Mesenchymal stem cell (in vitro differentiated cells and primary cell): ENCODE measurements around the gene TECPR1.
"Not testable (repeated sequence)": the region's sequence is repeated elsewhere in the genome, so short reads cannot be mapped to it uniquely, and the experiment has no call there.

Experiments
- DNase-seq: peaks from one replicate; pipeline ENCODE4 v3.0.0-alpha.2; 2013
- H2AFZ ChIP-seq: one replicate; pipeline ENCODE4 v1.6.1; 2013; ENCODE audit warnings: low read depth, mild to moderate bottlenecking, control low read depth, inconsistent platforms, low read length, moderate library complexity
- H2AK5ac ChIP-seq: 2 replicates; pipeline ENCODE4 v1.6.1; 2013; ENCODE audit warnings: low read length, moderate library complexity, mild to moderate bottlenecking, inconsistent platforms; ENCODE audit not compliant: severe bottlenecking
- H2BK120ac ChIP-seq: one replicate; pipeline ENCODE4 v1.6.1; 2013; ENCODE audit warnings: low read depth, mild to moderate bottlenecking, inconsistent platforms, low read length, moderate library complexity
- H2BK12ac ChIP-seq, 2 experiments: one replicate each; pipeline ENCODE4 v1.6.1; 2013; ENCODE audit warnings: inconsistent platforms in 2 of 2, low read length in 2 of 2, mild to moderate bottlenecking in 2 of 2, moderate library complexity in 2 of 2, control low read depth in 1 of 2
- H2BK15ac ChIP-seq: one replicate; pipeline ENCODE4 v1.6.1; 2013; ENCODE audit warnings: mild to moderate bottlenecking, low read depth, inconsistent platforms; ENCODE audit not compliant: poor library complexity, severe bottlenecking
- H2BK5ac ChIP-seq: 2 replicates; pipeline ENCODE4 v1.6.1; 2013; ENCODE audit warnings: low read depth, mild to moderate bottlenecking, low read length, control low read depth, inconsistent platforms; ENCODE audit not compliant: poor library complexity, severe bottlenecking
- H3K14ac ChIP-seq, 2 experiments: one replicate each; pipeline ENCODE4 v1.6.1; 2013; ENCODE audit warnings: inconsistent platforms in 2 of 2, low read length in 2 of 2, control low read depth in 1 of 2, mild to moderate bottlenecking in 1 of 2, moderate library complexity in 1 of 2
- H3K18ac ChIP-seq, 2 experiments: one replicate each; pipeline ENCODE4 v1.6.1; 2013; ENCODE audit warnings: inconsistent platforms in 2 of 2, low read length in 2 of 2, control low read depth in 1 of 2, low read depth in 1 of 2, mild to moderate bottlenecking in 1 of 2
- H3K23ac ChIP-seq, 2 experiments: one replicate each; pipeline ENCODE4 v1.6.1; 2013; ENCODE audit warnings: inconsistent platforms in 2 of 2, low read length in 2 of 2, mild to moderate bottlenecking in 2 of 2, moderate library complexity in 2 of 2, control low read depth in 1 of 2
- H3K27ac ChIP-seq: 2 replicates; pipeline ENCODE4 v1.5.1; 2013; ENCODE audit warnings: mild to moderate bottlenecking, moderate library complexity, low read length, control low read depth, inconsistent platforms; ENCODE audit not compliant: poor library complexity, severe bottlenecking
- H3K27me3 ChIP-seq, 2 experiments: 2 replicates each; pipeline versions ENCODE4 v1.6.1 to v1.7.0; 2013; ENCODE audit warnings: low read length in 2 of 2, mild to moderate bottlenecking in 2 of 2, moderate library complexity in 2 of 2, control low read depth in 1 of 2, inconsistent platforms in 1 of 2; ENCODE audit not compliant: control insufficient read depth in 1 of 2, insufficient read depth in 1 of 2
- H3K36me3 ChIP-seq, 2 experiments: 2 replicates each; pipeline versions ENCODE4 v1.6.1 to v1.7.0; 2013; ENCODE audit warnings: low read length in 2 of 2, control low read depth in 1 of 2, inconsistent platforms in 1 of 2, low read depth in 1 of 2, mild to moderate bottlenecking in 1 of 2; ENCODE audit not compliant: insufficient read depth in 2 of 2, control insufficient read depth in 1 of 2
- H3K4ac ChIP-seq, 2 experiments: one replicate each; pipeline ENCODE4 v1.6.1; 2013; ENCODE audit warnings: inconsistent platforms in 2 of 2, low read length in 2 of 2, mild to moderate bottlenecking in 2 of 2, moderate library complexity in 2 of 2, control low read depth in 1 of 2, low read depth in 1 of 2
- H3K4me1 ChIP-seq: 2 replicates; pipeline ENCODE4 v1.6.1; 2013; ENCODE audit warnings: low read depth, low read length, control low read depth; ENCODE audit not compliant: control insufficient read depth, insufficient read depth
- H3K4me2 ChIP-seq: 2 replicates; pipeline ENCODE4 v1.6.1; 2013; ENCODE audit warnings: low read length, mild to moderate bottlenecking, inconsistent platforms; ENCODE audit not compliant: poor library complexity, severe bottlenecking
- H3K4me3 ChIP-seq, 2 experiments: 2 replicates each; pipeline versions ENCODE4 v1.5.1 to v1.7.0; 2013; ENCODE audit warnings: low read length in 2 of 2, mild to moderate bottlenecking in 2 of 2, control low read depth in 1 of 2, low read depth in 1 of 2; ENCODE audit not compliant: insufficient read depth in 1 of 2
- H3K79me1 ChIP-seq: replicated peaks from 2 replicates; pipeline ENCODE4 v1.6.1; 2013; ENCODE audit warnings: mild to moderate bottlenecking, control low read depth, low read length, inconsistent platforms; ENCODE audit not compliant: poor library complexity, severe bottlenecking
- H3K9ac ChIP-seq: 2 replicates; pipeline ENCODE4 v1.7.0; 2013; ENCODE audit warnings: mild to moderate bottlenecking, low read length, moderate library complexity
- H3K9me3 ChIP-seq: 2 replicates; pipeline ENCODE4 v1.7.0; 2013; ENCODE audit warnings: mild to moderate bottlenecking, low read length; ENCODE audit not compliant: control insufficient read depth
- H4K8ac ChIP-seq: one replicate; pipeline ENCODE4 v1.6.1; 2013; ENCODE audit warnings: inconsistent platforms, mild to moderate bottlenecking, low read length, moderate library complexity
- H4K91ac ChIP-seq: one replicate; pipeline ENCODE4 v1.6.1; 2013; ENCODE audit warnings: mild to moderate bottlenecking, low read length, inconsistent platforms
- WGBS: methylation state at CpG from one replicate; pipeline ENCODE4 v1.1.7; 2013; ENCODE audit warnings: mixed read lengths; 5-methylcytosine and 5-hydroxymethylcytosine counted together

The TECPR1 gene

GRCh38 chr7:98223351-98223897 lies 28.6 kb downstream of the TECPR1 start:
- Histone ChIP-seq H4K8ac (no peak overlapping the region), H3K23ac (no peak overlapping the region), H4K91ac (no peak overlapping the region), H3K36me3 (peaks cover 19 to 49% of the 10 kb centered on the region in 2 experiments), H3K18ac (no peak overlapping the region), H2BK120ac (no peak overlapping the region), H3K4me3 (no peak overlapping the region), H2BK5ac (no peak overlapping the region), H2AFZ (no peak overlapping the region), H3K4ac (no peak overlapping the region), H3K4me2 (no peak overlapping the region), H3K27me3 (no peaks in the 10 kb centered on the region), H3K14ac (no peak overlapping the region), H2BK15ac (no peak overlapping the region), H3K9ac (no peak overlapping the region), H3K79me1 (no peaks in the 10 kb centered on the region), H3K27ac (no peak overlapping the region), H3K9me3 (no peaks in the 10 kb centered on the region), H3K4me1 (no peaks in the 10 kb centered on the region), H2AK5ac (no peak overlapping the region), H2BK12ac (no peak overlapping the region)
- 89% methylated on average over 14 of the region's 15 CpGs for WGBS
- DNase-seq, result no peak

- H2BK12ac ChIP-seq, result no peak overlapping the region
- no peak overlapping the region for H4K8ac ChIP-seq
- H3K79me1 ChIP-seq, result peaks cover 5% of the 10 kb centered on the region
- H3K9me3 ChIP-seq, result no peaks in the 10 kb centered on the region
- H3K27ac ChIP-seq, result no peak overlapping the region
- H2BK5ac ChIP-seq, result no peak overlapping the region
- H3K18ac ChIP-seq, result no peak overlapping the region
- no peaks in the 10 kb centered on the region for H3K27me3 ChIP-seq
- H4K91ac ChIP-seq, result no peak overlapping the region
- H3K14ac ChIP-seq, result peak overlapping the region in 1 of 2 experiments; percentile 26
- H3K36me3 ChIP-seq, result peaks cover 15 to 46% of the 10 kb centered on the region in 2 experiments
- H2AK5ac ChIP-seq, result no peak overlapping the region
- no peak overlapping the region for H3K23ac ChIP-seq
- no peak overlapping the region for H3K4me2 ChIP-seq
- H2BK15ac ChIP-seq, result no peak overlapping the region
- H3K9ac ChIP-seq, result no peak overlapping the region
- WGBS, result 97% methylated on average over 30 of the region's 30 CpGs
- H3K4me3 ChIP-seq, result no peak overlapping the region
- no peak overlapping the region for H3K4ac ChIP-seq
- H3K4me1 ChIP-seq, result no peaks in the 10 kb centered on the region
- DNase-seq, result no peak
- no peak overlapping the region for H2AFZ ChIP-seq
- H2BK120ac ChIP-seq, result no peak overlapping the region
These were observed 29.4 kb downstream of the TECPR1 start for GRCh38 chr7:98222533-98223195.

DNA sequence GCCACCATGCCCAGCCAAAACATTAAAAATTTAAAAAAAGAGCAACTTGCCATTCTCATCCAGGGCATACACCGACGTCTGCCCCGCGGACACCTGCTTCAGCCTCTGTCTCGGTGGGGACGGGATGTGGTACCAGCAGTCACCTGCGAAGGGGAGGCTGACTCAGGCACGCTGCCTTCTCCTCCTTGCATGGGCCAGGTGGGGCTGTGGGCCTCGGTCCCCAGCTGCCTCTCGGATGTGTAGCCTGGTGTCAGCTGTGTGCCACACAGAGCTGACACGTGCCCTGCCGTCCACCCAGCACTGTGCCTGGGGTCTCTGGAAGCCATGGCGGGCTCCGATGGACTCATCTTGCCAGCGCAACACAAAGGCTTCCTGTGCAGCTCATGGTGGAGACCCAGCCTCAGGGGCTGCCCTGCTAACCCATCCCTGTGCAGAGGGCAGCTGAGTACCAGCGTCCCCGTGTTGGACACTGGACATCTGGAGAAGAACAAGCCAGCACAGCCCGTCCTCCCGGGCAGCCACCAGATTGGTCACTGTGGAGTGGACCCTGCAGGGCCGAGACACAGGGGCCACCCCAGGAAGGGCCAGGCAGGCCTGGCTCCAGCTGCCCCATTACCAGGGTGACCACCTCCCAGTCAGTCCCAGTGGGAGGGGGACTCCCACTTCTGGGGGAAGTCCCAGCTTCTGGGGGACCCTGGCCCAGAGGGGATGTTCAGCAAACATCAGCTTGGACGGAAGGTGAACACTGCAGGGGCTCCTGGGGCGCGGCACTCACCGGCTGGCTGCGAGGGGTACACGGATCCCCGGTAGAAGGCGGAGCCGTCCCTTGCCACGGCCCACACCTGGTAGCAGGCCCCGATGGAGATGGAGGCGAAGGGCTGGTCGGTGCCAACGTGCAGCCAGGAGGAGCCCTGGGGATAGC lies 30.2 kb downstream of the TECPR1 start:
- H2BK12ac ChIP-seq, result no peak overlapping the region

GRCh38 chr7:98219382-98219781 lies 32.6 kb downstream of the TECPR1 start:
- not testable (repeated sequence) for H3K4me1 ChIP-seq, H2BK15ac ChIP-seq, H2BK5ac ChIP-seq, H3K79me1 ChIP-seq, H3K4ac ChIP-seq, H3K23ac ChIP-seq, H3K4me3 ChIP-seq, H4K91ac ChIP-seq, H3K9me3 ChIP-seq, H3K18ac ChIP-seq, H3K14ac ChIP-seq, H4K8ac ChIP-seq, H2AFZ ChIP-seq, H3K27ac ChIP-seq, H3K27me3 ChIP-seq, DNase-seq, H3K9ac ChIP-seq, H2BK12ac ChIP-seq, H3K4me2 ChIP-seq, H2AK5ac ChIP-seq, H2BK120ac ChIP-seq
- peaks cover 6 to 56% of the 10 kb centered on the region in 2 experiments for H3K36me3 ChIP-seq
- 98% methylated on average over 6 of the region's 6 CpGs for WGBS

More for the DNA sequence above, 30.2 kb downstream of the TECPR1 start:
- no peaks in the 10 kb centered on the region for H3K4me1 ChIP-seq
- H4K8ac ChIP-seq, result no peak overlapping the region
- WGBS, result 96% methylated on average over 34 of the region's 34 CpGs
- no peak overlapping the region for H2BK5ac ChIP-seq
- H3K18ac ChIP-seq, result no peak overlapping the region
- no peak overlapping the region for H3K27ac ChIP-seq
- peaks cover 7% of the 10 kb centered on the region for H3K79me1 ChIP-seq
- no peak overlapping the region for H2BK15ac ChIP-seq
- no peak overlapping the region for H3K4me3 ChIP-seq
- peaks cover 15 to 54% of the 10 kb centered on the region in 2 experiments for H3K36me3 ChIP-seq
- DNase-seq, result no peak
- H3K23ac ChIP-seq, result no peak overlapping the region
- no peak overlapping the region for H2AFZ ChIP-seq
- no peaks in the 10 kb centered on the region for H3K9me3 ChIP-seq
- H3K4ac ChIP-seq, result no peak overlapping the region
- H3K9ac ChIP-seq, result no peak overlapping the region
- no peak overlapping the region for H4K91ac ChIP-seq
- no peak overlapping the region for H2BK120ac ChIP-seq
- H3K4me2 ChIP-seq, result no peak overlapping the region
- no peak overlapping the region for H3K14ac ChIP-seq
- no peaks in the 10 kb centered on the region for H3K27me3 ChIP-seq
- no peak overlapping the region for H2AK5ac ChIP-seq
